Left ventricle myocardium superior (tissue), 1 donor: ENCODE measurements around the gene C12orf43. TPM values are rescaled to one million over a fixed set of nuclear protein-coding genes. Genes with fewer than 3 reads are reported as not detected.

Experiments used
- ATAC-seq: fragments of 200-7000 bp; cut with Tn5 transposase; one replicate; pipeline ENCODE4 v1.9.1; 2020; ENCODE audit warnings: mild to moderate bottlenecking, moderate library complexity
- DNase-seq: peaks from one replicate; pipeline ENCODE4 v3.0.0-alpha.2; 2020
- intact Hi-C: fragments of 100-400 bp; cut with micrococcal nuclease; formaldehyde crosslinking; loops from one replicate; pipeline ENCODE4 v1.11.0; 2022
- total RNA-seq: library from RNA; stranded (reverse); fragmentation: NEBNext Ultra II Directional; extraction: Animal tissue kit (Norgen Biotek cat#: 25700); gene quantifications from one replicate; pipeline ENCODE4 v1.2.1, GENCODE V29; 2021
- donor health status: DM: no; HTN: yes; CAD: no; lungs with severe emphysema.

Gene C12orf43
- total RNA-seq, 1 donor from 2014 or later = 8.7 TPM

DNA sequence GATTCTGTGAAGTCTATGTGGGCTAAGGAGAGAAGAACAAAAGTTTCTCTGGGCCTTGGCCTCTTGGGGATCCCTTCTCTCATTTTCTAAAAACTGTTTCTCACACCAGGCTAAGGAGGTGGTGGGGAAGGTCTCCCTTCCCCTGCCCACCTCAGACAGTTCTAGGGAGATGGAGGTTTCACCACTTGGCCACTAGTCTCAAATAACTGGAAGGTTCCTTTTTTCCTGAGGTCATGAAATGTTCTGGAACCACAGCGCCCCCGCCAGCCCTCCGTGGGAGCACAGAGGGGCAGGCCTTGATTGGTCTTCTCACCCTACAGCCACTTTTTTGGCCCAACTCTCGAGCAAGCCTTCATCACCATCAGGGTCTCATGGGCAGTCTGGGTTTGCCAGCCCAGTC, 12.6 kb downstream of the C12orf43 start:
- no peak for DNase-seq
- ATAC-seq = no peak
- intact Hi-C loops = no loop called here

DNA sequence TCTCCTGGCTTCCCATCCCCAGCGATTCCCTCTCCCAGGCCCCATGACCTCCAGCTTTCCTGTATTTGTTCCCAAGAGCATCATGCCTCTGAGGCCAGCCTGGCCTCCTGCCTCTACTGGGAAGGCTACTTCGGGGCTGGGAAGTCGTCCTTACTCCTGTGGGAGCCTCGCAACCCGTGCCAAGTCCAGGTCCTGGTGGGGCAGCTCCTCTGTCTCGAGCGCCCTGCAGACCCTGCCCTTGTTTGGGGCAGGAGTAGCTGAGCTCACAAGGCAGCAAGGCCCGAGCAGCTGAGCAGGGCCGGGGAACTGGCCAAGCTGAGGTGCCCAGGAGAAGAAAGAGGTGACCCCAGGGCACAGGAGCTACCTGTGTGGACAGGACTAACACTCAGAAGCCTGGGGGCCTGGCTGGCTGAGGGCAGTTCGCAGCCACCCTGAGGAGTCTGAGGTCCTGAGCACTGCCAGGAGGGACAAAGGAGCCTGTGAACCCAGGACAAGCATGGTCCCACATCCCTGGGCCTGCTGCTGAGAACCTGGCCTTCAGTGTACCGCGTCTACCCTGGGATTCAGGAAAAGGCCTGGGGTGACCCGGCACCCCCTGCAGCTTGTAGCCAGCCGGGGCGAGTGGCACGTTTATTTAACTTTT, 14.3 kb downstream of the C12orf43 start:
- no peak for DNase-seq
- no peak for ATAC-seq
- intact Hi-C loops = no loop called here

DNA sequence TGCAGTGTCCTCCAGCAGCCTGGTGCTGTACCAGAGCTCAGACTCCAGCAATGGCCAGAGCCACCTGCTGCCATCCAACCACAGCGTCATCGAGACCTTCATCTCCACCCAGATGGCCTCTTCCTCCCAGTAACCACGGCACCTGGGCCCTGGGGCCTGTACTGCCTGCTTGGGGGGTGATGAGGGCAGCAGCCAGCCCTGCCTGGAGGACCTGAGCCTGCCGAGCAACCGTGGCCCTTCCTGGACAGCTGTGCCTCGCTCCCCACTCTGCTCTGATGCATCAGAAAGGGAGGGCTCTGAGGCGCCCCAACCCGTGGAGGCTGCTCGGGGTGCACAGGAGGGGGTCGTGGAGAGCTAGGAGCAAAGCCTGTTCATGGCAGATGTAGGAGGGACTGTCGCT, 15.2 kb downstream of the C12orf43 start:
- DNase-seq (no peak), ATAC-seq (no peak)
- intact Hi-C loops = no loop called here

DNA sequence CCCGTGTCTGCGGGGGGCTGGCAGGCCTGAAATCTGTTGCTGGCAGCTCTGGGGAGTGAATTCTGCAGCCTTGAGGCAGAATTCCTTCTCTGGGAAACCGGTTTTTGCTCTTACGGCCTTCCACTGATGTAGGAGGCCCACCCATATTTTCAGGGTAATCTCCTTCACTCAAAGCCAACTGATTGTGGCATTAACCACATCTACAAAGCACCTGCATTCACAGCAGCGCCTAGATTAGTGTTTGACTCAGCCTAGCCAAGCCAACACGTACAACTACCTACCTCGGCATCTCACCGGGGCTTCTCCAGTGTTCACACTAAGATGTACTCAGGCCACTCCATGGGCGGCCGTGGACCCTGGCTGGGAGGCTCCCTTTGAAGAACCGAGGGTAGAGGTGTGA, 15.8 kb downstream of the C12orf43 start:
- DNase-seq (no peak), ATAC-seq (no peak)
- intact Hi-C loops = no loop called here

DNA sequence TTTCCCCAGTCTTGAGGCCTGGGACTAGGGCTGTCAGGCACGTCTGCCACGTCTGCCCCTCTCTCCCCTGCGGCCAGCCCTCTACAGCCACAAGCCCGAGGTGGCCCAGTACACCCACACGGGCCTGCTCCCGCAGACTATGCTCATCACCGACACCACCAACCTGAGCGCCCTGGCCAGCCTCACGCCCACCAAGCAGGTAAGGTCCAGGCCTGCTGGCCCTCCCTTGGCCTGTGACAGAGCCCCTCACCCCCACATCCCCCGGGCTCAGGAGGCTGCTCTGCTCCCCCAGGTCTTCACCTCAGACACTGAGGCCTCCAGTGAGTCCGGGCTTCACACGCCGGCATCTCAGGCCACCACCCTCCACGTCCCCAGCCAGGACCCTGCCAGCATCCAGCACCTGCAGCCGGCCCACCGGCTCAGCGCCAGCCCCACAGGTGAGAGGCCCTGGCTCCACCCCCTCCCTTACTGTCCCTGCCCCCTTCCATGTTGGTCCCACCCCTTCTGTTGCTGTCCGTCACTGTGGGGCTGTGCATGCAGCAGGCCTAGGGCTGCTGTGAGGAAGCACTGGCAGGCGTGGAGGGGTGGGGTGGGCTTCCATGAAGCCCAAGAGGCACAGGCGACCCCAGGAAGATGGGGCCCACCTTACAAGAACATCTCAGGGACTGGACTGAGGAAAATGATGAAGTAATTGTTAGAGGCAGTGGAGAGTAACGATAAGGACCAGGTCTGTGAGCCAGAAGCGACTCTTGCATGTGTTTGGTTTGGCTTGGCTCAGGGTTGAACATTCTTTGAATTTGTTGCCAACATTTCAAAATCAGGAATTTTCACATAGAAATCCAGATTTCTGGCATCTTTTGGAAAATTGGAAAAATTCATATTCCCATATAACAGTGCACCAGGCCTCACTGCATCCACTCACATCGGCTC, 16.8 kb downstream of the C12orf43 start:
- DNase-seq (no peak), ATAC-seq (peak; percentile 36)
- intact Hi-C loops = no loop called here

DNA sequence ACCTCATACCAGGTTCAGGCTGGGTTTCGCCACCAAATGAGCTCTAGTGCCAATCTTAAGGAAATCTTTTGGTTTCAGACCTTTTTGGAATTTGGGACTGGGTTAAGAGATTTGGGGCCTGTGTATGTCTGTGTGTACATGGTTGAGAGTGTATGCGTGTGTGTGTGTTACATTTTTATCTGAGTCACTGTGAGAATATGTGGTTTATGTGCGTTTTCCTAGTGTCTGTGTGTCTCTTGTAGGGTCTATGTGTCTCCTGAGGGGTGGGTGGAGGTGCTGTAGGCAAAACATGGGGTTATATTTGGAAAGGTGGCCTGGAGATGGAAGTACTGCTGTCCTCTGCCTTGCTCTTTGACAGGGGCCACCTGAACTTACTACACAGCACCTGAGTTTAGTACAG, 17.9 kb downstream of the C12orf43 start:
- no peak for ATAC-seq
- DNase-seq = no peak
- intact Hi-C loops = no loop called here

DNA sequence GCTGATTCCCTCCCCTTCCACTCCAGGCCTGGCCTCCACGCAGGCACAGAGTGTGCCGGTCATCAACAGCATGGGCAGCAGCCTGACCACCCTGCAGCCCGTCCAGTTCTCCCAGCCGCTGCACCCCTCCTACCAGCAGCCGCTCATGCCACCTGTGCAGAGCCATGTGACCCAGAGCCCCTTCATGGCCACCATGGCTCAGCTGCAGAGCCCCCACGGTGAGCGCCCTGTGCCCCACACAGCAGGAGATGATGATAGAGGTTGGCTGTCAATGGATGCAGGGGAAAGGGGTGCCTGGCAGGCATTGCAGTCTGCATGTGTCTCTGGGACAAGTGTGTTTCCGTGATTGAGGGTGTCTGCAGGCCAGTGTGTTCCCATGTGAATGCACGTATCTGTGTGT, 18.8 kb downstream of the C12orf43 start:
- intact Hi-C loops = no loop called here
- ATAC-seq (no peak), DNase-seq (no peak)

DNA sequence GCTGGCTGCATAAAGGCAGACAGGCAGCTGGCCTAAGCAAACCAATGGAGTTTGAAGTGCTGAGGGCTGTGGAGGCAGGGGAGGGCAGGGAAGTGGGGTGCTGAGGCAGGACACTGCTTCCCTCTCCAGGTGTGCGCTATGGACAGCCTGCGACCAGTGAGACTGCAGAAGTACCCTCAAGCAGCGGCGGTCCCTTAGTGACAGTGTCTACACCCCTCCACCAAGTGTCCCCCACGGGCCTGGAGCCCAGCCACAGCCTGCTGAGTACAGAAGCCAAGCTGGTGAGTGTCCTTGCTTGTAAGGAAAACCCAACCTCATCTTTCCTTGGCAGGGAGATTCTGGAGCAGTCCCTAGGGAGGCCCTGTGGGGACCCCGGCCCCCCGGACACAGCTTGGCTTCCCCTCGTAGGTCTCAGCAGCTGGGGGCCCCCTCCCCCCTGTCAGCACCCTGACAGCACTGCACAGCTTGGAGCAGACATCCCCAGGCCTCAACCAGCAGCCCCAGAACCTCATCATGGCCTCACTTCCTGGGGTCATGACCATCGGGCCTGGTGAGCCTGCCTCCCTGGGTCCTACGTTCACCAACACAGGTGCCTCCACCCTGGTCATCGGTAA, 20.0 kb downstream of the C12orf43 start:
- no peak for ATAC-seq
- intact Hi-C loops = no loop called here
- DNase-seq = no peak

DNA sequence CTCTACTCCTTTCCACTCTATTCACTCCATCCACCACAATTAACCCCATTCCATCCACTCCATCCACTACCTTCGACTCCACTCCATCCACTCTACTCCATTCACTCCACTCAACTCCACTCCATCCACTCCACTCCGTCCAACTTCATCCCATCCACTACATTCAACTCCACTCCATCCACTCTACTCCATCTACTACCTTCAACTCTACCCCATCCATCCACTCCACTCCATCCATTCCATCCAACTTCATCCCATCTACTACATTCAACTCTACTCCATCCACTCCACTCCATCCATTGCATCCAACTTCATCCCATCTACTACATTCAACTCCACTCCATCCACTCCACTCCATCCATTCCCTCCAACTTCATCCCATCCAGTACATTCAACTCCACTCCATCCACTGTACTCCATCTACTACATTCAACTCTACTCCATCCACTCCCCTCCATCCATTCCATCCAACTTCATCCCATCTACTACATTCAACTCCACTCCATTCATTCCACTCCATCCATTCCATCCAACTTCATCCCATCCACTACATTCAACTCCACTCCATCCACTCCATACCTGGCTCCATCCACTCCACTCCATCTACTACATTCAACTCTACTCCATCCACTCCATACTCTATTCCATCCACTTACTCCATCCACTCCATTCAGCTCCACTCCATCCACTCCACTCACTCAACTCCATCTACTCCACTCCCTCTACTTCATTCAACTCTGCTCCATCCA, 21.5 kb downstream of the C12orf43 start:
- DNase-seq (no peak), ATAC-seq (no peak)
- intact Hi-C loops = no loop called here

DNA sequence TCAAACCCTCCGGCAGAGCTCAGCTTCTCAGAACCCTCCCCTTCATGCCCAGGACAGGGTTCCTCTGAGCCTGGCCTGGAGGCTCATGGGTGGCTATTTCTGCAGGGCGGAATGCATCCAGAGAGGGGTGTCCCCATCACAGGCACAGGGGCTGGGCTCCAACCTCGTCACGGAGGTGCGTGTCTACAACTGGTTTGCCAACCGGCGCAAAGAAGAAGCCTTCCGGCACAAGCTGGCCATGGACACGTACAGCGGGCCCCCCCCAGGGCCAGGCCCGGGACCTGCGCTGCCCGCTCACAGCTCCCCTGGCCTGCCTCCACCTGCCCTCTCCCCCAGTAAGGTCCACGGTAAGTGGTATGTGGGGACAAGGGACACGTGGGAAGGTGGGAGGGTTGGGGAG, 22.2 kb downstream of the C12orf43 start:
- DNase-seq = no peak
- intact Hi-C loops = no loop called here
- ATAC-seq = no peak

DNA sequence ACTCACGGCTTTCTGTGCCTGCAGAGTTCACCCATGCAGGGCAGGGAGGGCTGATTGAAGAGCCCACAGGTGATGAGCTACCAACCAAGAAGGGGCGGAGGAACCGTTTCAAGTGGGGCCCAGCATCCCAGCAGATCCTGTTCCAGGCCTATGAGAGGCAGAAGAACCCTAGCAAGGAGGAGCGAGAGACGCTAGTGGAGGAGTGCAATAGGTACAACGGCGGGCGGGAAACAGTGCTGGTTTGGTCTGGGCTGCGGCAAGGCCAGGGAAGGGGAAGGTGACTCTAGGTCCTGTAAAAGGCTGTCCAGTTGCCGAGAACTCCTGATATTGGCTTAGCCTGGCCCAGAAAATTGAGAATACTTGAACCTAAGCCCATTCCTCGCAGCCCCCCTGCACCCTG, 22.8 kb downstream of the C12orf43 start:
- intact Hi-C loops = no loop called here
- ATAC-seq = no peak
- no peak for DNase-seq

DNA sequence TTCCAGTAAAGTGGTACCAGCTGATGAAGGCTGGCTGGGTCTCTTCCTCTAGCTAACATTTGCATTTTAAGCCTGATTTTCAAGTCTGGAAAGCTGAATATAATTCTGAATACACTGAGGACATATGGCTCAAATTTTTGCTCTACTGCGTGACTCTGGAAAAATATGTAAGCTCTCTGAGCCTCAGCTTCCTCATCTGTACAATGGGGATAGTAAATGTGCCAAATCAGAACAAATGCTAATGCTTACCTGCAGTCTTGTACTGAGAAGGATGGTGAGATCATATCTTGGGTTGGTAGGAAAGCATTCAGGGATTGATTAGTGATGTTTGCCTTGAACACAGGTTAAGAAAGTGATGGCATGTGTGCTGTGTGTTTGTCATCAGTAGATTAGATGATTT, 23.3 kb downstream of the C12orf43 start:
- DNase-seq (no peak), ATAC-seq (no peak)
- intact Hi-C loops = no loop called here

DNA sequence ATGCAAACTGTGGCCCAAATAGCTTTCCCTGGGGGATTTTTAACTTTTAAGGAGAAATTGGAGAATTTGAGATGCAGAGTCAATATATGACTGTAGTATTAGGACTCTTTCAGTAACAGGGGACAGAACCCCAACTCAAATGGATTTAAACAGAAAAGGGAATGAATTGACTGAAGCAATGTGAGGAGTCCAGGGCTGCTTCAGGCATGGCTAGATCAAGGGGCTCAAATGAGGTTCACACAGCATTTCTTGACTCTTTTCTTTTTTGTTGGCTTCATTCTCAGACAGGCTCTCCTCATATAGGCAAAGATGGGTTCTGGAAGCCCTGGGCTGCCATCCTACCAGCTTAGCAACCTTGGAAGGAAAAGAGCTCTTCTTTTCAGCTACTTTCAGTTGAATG, 24.3 kb downstream of the C12orf43 start:
- intact Hi-C loops = no loop called here
- no peak for ATAC-seq

DNA sequence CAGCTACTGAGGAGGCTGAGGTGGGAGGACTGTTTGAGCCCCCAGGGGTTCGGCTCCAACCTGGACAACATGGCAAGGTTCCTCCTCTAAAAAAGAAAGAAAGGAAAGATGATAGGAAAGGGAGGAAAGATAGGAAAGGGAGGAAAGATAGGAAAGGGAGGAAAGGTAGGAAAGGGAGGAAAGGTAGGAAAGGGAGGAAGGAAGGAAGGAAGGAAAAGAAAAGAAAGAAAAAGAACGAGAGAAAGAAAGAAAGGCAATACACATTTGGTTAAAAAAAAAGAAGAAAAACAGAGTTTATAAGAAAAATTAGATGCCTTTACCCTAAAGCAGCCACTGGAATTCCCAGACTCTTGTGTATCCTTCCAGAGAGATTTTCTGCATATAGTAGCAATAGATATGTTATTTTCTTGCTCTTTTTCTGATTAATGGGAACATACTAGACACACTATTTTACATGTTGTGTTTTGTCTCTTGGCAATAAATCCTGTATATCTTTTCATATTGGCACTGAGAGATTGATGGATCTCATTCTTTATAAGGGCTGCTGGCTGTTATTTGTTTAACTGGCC, 25.7 kb downstream of the C12orf43 start:
- ATAC-seq (no peak), DNase-seq (no peak)
- intact Hi-C loops = no loop called here

More for the DNA sequence above, 24.3 kb downstream of the C12orf43 start:
- no peak for DNase-seq

DNA sequence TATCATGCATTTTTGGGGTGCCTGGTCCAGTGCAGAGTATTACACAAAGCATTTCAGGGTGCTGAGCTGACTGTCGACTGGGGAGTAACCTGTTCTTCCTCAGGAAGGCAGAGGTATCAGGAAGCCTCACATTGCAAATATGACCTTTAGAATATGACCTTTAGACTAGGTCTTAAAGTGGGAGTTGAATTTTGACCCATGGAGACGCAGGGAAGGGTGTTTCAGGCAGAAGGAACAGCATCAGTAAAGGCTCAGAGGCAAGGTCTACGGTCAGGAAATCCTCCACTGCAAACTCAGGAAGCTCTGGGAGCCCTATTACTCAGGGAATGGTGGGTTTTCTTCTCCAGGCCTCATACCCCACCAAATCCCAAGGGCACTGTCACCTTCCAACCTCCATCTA, 26.6 kb downstream of the C12orf43 start:
- ATAC-seq (no peak), DNase-seq (no peak)
- intact Hi-C loops = no loop called here

DNA sequence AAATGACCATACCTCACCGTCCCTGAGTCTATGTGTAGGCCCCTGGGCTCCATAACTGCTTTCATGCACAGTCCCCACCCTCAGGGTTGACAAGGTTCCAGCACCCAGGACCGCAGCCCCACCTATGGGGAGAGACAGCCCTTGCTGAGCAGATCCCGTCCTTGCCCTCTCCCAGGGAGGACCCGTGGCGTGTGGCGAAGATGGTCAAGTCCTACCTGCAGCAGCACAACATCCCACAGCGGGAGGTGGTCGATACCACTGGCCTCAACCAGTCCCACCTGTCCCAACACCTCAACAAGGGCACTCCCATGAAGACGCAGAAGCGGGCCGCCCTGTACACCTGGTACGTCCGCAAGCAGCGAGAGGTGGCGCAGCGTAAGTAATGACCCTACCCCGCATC, 27.6 kb downstream of the C12orf43 start:
- DNase-seq (no peak), ATAC-seq (no peak)
- intact Hi-C loops = no loop called here

DNA sequence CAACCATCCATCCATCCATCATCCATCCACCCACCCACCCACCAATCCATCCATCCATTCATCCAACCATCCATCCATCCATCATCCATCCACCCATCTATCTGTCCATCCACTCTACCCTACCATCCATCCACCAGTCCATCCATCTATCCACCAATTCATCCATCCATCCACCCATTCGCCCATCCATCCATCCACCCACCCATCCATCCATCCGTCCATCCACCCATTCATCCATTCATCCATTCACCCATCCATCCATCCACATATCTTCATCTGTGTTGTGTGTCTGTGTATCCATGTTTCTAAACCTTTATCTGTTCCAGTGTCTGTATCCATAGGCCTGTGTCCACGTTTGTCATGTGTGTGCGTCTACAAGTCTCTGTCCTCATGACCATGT, 28.1 kb downstream of the C12orf43 start:
- DNase-seq = no peak
- ATAC-seq = no peak
- intact Hi-C loops = no loop called here

DNA sequence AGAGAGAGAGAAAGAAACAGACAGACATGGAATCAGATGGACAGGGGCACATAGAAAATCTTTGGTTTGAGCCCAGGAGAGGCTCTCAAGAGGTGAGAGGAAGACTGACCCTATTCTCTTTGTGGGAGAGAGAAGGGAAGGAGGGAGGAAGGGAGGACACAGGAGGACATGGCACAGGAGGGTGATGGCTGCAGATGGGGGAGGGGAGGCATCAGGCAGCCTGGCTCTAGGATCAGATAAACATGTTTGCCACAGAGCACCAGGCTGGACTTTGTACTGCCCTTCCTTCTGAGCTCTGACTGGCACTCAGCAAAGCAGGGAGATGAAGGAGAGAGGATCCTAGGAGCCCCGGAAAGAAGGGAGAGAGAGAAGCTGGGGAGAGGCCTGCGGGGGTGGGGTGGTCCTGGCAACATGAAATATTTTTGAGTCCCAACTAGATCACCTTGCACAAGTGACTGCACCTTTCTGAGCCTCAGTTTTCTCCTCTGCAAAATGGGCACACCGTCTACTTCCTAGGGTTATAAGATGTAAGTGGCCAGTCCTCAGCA, 31.9 kb downstream of the C12orf43 start:
- DNase-seq = no peak
- intact Hi-C loops = no loop called here
- ATAC-seq = no peak

DNA sequence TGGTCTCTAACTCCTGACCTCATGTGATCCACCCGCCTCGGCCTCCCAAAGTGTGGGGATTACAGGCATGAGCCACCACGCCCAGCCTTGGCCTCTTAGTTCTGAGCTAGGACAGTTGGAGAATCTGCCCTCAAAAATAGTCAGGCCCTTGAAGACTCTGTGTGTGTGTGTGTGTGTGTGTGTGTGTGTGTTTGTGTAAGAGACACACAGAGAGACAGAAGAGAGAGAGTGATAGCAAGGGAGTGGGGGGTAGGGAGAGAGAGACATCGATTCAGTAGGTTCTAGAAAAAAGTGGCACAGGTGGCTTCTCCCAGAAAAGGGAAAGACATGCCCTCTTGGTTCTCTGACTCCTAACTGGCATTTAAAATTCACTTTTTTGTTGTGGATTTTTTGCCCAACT, 32.5 kb downstream of the C12orf43 start:
- DNase-seq (no peak), ATAC-seq (no peak)
- intact Hi-C loops = no loop called here
